Thymus (tissue), 11 donors: ENCODE measurements around the gene TCEAL9. TPM values are rescaled to one million over a fixed set of nuclear protein-coding genes. Genes with fewer than 3 reads are reported as not detected.

ENCODE experiments used
- DNase-seq, 9 donors: peaks; one replicate each; pipeline ENCODE4 v3.0.0-alpha.2; 2013; ENCODE audit warnings: low spot score in 9 of 9, low read depth in 6 of 9, missing footprints in 1 of 9
- H3K27ac ChIP-seq, 2 donors: one replicate each; pipeline ENCODE4 v1.5.1; 2013; ENCODE audit warnings: control low read depth in 1 of 2, low read depth in 1 of 2, low read length in 1 of 2, mild to moderate bottlenecking in 1 of 2, moderate library complexity in 1 of 2
- H3K27me3 ChIP-seq, 2 donors: one replicate each; pipeline ENCODE4 v1.5.1; 2013; ENCODE audit warnings: low read length in 1 of 2; ENCODE audit not compliant: control insufficient read depth in 2 of 2, insufficient read depth in 1 of 2
- H3K36me3 ChIP-seq, 2 donors: one replicate each; pipeline ENCODE4 v1.5.1; 2013; ENCODE audit warnings: low read length in 1 of 2, mild to moderate bottlenecking in 1 of 2, moderate library complexity in 1 of 2; ENCODE audit not compliant: control insufficient read depth in 2 of 2, insufficient read depth in 2 of 2
- H3K4me1 ChIP-seq, 2 donors: one replicate each; pipeline ENCODE4 v1.5.1; 2013; ENCODE audit warnings: low read length in 2 of 2; ENCODE audit not compliant: control insufficient read depth in 2 of 2, insufficient read depth in 2 of 2
- H3K4me3 ChIP-seq, 2 donors: one replicate each; pipeline ENCODE4 v1.5.1; 2013; ENCODE audit warnings: low read length in 2 of 2, control low read depth in 1 of 2, mild to moderate bottlenecking in 1 of 2
- H3K9me3 ChIP-seq, 2 donors: one replicate each; pipeline ENCODE4 v1.5.1; 2013; ENCODE audit warnings: low read length in 1 of 2, mild to moderate bottlenecking in 1 of 2; ENCODE audit not compliant: control insufficient read depth in 2 of 2, insufficient read depth in 1 of 2
- WGBS: extraction: QIAGEN DNeasy Blood & Tissue Kit; methylation state at CpG from one replicate; pipeline ENCODE4 v1.1.7; 2013; 5-methylcytosine and 5-hydroxymethylcytosine counted together
- polyA plus RNA-seq: library from polyadenylated mRNA; stranded (reverse); fragments of 200-250 nt; gene quantifications from one replicate; pipeline ENCODE4 v1.2.3, GENCODE V29; 2013
- total RNA-seq: library from RNA; stranded (reverse); fragments of 120-200 nt; gene quantifications from one replicate; pipeline ENCODE4 v1.2.4, GENCODE V29; 2013
- donor health status: healthy.

TCEAL9 gene
- total and polyA plus RNA-seq, 2 donors = 33.2 to 192 TPM

- no peak for DNase-seq
- no peaks in the 10 kb centered on the region for H3K27me3 ChIP-seq
- no peaks in the 10 kb centered on the region for H3K9me3 ChIP-seq
- peaks cover 4% of the 10 kb centered on the region in 2 donors for H3K4me1 ChIP-seq
- H3K4me3 ChIP-seq = no peak overlapping the region
- 79% methylated on average over 1 of the region's 1 CpG for WGBS
- no peaks in the 10 kb centered on the region for H3K36me3 ChIP-seq
- H3K27ac ChIP-seq = no peak overlapping the region
Observed at GRCh38 chrX:103399744-103400143, 43.4 kb downstream of the TCEAL9 start.

- WGBS = 86% methylated on average over 1 of the region's 1 CpG
- no peaks in the 10 kb centered on the region for H3K27me3 ChIP-seq
- H3K36me3 ChIP-seq = no peaks in the 10 kb centered on the region
- no peak overlapping the region for H3K27ac ChIP-seq
- H3K4me1 ChIP-seq = peaks cover 7 to 10% of the 10 kb centered on the region in 2 donors
- no peaks in the 10 kb centered on the region for H3K9me3 ChIP-seq
- DNase-seq = no peak
- H3K4me3 ChIP-seq = no peak overlapping the region
Observed at GRCh38 chrX:103400931-103401330, 44.6 kb downstream of the TCEAL9 start.

- peak in 3 of 9 donors; percentile 4 to 30 (median 28) for DNase-seq
- Histone ChIP-seq H3K36me3 (no peaks in the 10 kb centered on the region), H3K9me3 (no peaks in the 10 kb centered on the region), H3K27me3 (no peaks in the 10 kb centered on the region), H3K27ac (no peak overlapping the region), H3K4me1 (peaks cover 7 to 12% of the 10 kb centered on the region in 2 donors), H3K4me3 (peak overlapping the region; percentile 0 to 32)
- WGBS = 4% methylated on average over 19 of the region's 19 CpGs
Observed at GRCh38 chrX:103404231-103405008, 48.1 kb downstream of the TCEAL9 start.

- Histone ChIP-seq H3K4me3 (peak overlapping the region; percentile 0 to 32), H3K27me3 (no peaks in the 10 kb centered on the region), H3K36me3 (no peaks in the 10 kb centered on the region), H3K27ac (no peak overlapping the region), H3K4me1 (peaks cover 7 to 12% of the 10 kb centered on the region in 2 donors), H3K9me3 (no peaks in the 10 kb centered on the region)
- no peak for DNase-seq
- WGBS = 1% methylated on average over 7 of the region's 7 CpGs
Observed at GRCh38 chrX:103405009-103405333, 48.7 kb downstream of the TCEAL9 start.

- Histone ChIP-seq H3K9me3 (no peaks in the 10 kb centered on the region), H3K27ac (no peak overlapping the region), H3K4me3 (no peak overlapping the region), H3K4me1 (peaks cover 7 to 12% of the 10 kb centered on the region in 2 donors), H3K27me3 (no peaks in the 10 kb centered on the region), H3K36me3 (no peaks in the 10 kb centered on the region)
- DNase-seq = peak in 1 of 9 donors; percentile 12
- WGBS = 36% methylated on average over 1 of the region's 1 CpG
Observed at GRCh38 chrX:103406256-103406655, 50.0 kb downstream of the TCEAL9 start.

GRCh38 chrX:103407776-103408175 is 51.5 kb downstream of the TCEAL9 start:
- H3K4me1 ChIP-seq = peaks cover 7 to 12% of the 10 kb centered on the region in 2 donors
- no peak overlapping the region for H3K4me3 ChIP-seq
- no peaks in the 10 kb centered on the region for H3K36me3 ChIP-seq
- no peaks in the 10 kb centered on the region for H3K9me3 ChIP-seq
- no peak overlapping the region for H3K27ac ChIP-seq
- no peak for DNase-seq
- WGBS = 96% methylated on average over 2 of the region's 2 CpGs
- H3K27me3 ChIP-seq = no peaks in the 10 kb centered on the region

Other genes with a start within 250 kb of the TCEAL9 start
- gene BEX4, start 141.4 kb upstream of the TCEAL9 start, total RNA-seq = 39.0 TPM
- gene BEX4, start 141.4 kb upstream of the TCEAL9 start, polyA plus RNA-seq = 105 TPM
- 90.6 TPM for gene TCEAL8, start 101.4 kb upstream of the TCEAL9 start, total RNA-seq
- gene TCEAL8, start 101.4 kb upstream of the TCEAL9 start, polyA plus RNA-seq = 116 TPM
- 0.42 TPM for gene TCEAL5, start 79.8 kb upstream of the TCEAL9 start, total RNA-seq
- gene TCEAL5, start 79.8 kb upstream of the TCEAL9 start, polyA plus RNA-seq = 0.52 TPM
- gene BEX2, start 45.5 kb upstream of the TCEAL9 start, total RNA-seq = 26.1 TPM
- 77.7 TPM for gene BEX2, start 45.5 kb upstream of the TCEAL9 start, polyA plus RNA-seq
- 6.1 TPM for gene TCEAL7, start 26.3 kb upstream of the TCEAL9 start, total RNA-seq
- gene TCEAL7, start 26.3 kb upstream of the TCEAL9 start, polyA plus RNA-seq = 18.6 TPM
- gene BEX3, start 20.0 kb downstream of the TCEAL9 start, total RNA-seq = 126 TPM
- gene BEX3, start 20.0 kb downstream of the TCEAL9 start, polyA plus RNA-seq = 218 TPM
- gene RAB40A, start 163.0 kb downstream of the TCEAL9 start, total RNA-seq = 0.09 TPM
- 0.48 TPM for gene RAB40A, start 163.0 kb downstream of the TCEAL9 start, polyA plus RNA-seq
- 27.2 TPM for gene TCEAL4, start 229.0 kb downstream of the TCEAL9 start, total RNA-seq
- gene TCEAL4, start 229.0 kb downstream of the TCEAL9 start, polyA plus RNA-seq = 200 TPM